HG03469 (cell line): ENCODE results near the gene SOX3.

Source experiments
- ATAC-seq: cut with Tn5 transposase; IDR thresholded peaks from one replicate; pipeline ENCODE4 v1.9.1; 2021; ENCODE audit warnings: mild to moderate bottlenecking, moderate library complexity, moderate number of reproducible peaks; ENCODE audit not compliant: unreplicated experiment

The SOX3 gene

GRCh38 chrX:140500441-140500840 lies 4.4 kb downstream of the SOX3 start:
- ATAC-seq = no peak

GRCh38 chrX:140495739-140496138 lies 9.1 kb downstream of the SOX3 start:
- ATAC-seq = no peak

GRCh38 chrX:140492066-140492994 lies 12.5 kb downstream of the SOX3 start:
- ATAC-seq = no peak

- no peak for ATAC-seq
Measured at GRCh38 chrX:140480765-140481164, 24.1 kb downstream of the SOX3 start.

- ATAC-seq = no peak
Measured at GRCh38 chrX:140477987-140478386, 26.9 kb downstream of the SOX3 start.

GRCh38 chrX:140475025-140475424 lies 29.8 kb downstream of the SOX3 start:
- ATAC-seq = no peak

GRCh38 chrX:140467211-140467610 lies 37.7 kb downstream of the SOX3 start:
- no peak for ATAC-seq
